ES-I3 (cell line): ENCODE data around the gene C15orf61.

ENCODE experiments used
- H3K36me3 ChIP-seq: 2 replicates; pipeline ENCODE4 v1.6.1; 2013; ENCODE audit warnings: mild to moderate bottlenecking, low read length, control low read depth, moderate library complexity; ENCODE audit not compliant: insufficient read depth
- H3K4me1 ChIP-seq: 2 replicates; pipeline ENCODE4 v1.6.1; 2013; ENCODE audit warnings: mild to moderate bottlenecking, control low read depth, low read length; ENCODE audit not compliant: insufficient read depth
- H3K9ac ChIP-seq: 2 replicates; pipeline ENCODE4 v1.6.1; 2013; ENCODE audit warnings: low read depth, mild to moderate bottlenecking, low read length, moderate library complexity
- H3K9me3 ChIP-seq: 2 replicates; pipeline ENCODE4 v1.6.1; 2013; ENCODE audit warnings: mild to moderate bottlenecking, low read length, moderate library complexity; ENCODE audit not compliant: control insufficient read depth, insufficient read depth

C15orf61 gene

DNA sequence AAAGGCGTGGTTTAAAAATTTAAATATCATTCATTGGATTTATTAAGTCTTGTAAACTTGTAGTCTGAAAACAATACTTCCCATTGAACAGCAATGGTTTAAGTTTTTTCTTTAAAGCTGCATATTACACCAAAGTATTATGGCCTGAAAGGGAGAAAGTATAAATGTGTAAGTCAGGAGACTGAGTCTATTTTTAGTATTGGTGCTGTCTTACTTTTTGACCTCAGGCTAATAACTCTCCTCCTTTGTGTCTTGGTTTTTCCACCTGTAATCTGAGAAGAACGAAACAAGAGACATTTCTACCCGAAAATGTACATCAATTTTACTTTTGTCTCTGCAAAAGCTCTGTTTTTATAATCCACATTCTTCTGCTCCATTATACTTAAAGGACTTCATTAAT lies 7.6 kb downstream of the C15orf61 start:
- Histone ChIP-seq H3K9ac (no peak overlapping the region), H3K4me1 (peaks cover 2% of the 10 kb centered on the region; the same call in 1 of the 2 replicates), H3K36me3 (no peaks in the 10 kb centered on the region), H3K9me3 (no peaks in the 10 kb centered on the region)

DNA sequence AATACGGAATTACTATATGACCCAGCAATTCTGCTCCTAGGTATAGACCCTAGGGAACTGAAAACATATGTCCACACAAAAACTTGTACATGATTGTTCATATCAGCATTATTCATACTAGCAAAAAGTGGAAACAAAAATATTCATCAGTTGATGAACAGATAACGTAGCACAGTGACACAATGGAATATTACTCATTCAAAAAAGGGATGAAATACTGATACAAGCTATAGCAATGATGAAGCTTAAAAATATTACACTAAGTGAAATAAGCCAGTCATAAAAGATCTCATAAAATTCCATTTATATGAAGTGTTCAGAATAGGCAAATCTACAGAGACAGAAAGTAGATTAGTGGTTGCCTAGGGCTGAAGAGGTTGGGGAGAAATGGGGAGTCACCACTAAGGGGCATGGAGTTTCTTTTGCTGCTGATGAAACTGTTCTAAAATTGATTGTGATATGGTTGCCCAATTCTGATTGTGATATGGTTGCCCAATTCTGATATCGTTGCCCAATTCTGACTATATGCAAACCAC lies 10.5 kb downstream of the C15orf61 start:
- H3K4me1 ChIP-seq: no peaks in the 10 kb centered on the region
- H3K36me3 ChIP-seq: no peaks in the 10 kb centered on the region
- no peaks in the 10 kb centered on the region for H3K9me3 ChIP-seq
- no peak overlapping the region for H3K9ac ChIP-seq

- Histone ChIP-seq H3K4me1 (no peaks in the 10 kb centered on the region), H3K9ac (no peak overlapping the region), H3K9me3 (no peaks in the 10 kb centered on the region), H3K36me3 (no peaks in the 10 kb centered on the region)
These were observed 12.9 kb downstream of the C15orf61 start for GRCh38 chr15:67533873-67534272.

- no peaks in the 10 kb centered on the region for H3K4me1 ChIP-seq
- H3K9ac ChIP-seq: no peak overlapping the region
- H3K9me3 ChIP-seq: no peaks in the 10 kb centered on the region
- no peaks in the 10 kb centered on the region for H3K36me3 ChIP-seq
These were observed 13.4 kb downstream of the C15orf61 start for GRCh38 chr15:67534360-67534759.

GRCh38 chr15:67537771-67538170 lies 16.8 kb downstream of the C15orf61 start:
- Histone ChIP-seq H3K9me3 (no peaks in the 10 kb centered on the region), H3K9ac (no peak overlapping the region), H3K4me1 (no peaks in the 10 kb centered on the region), H3K36me3 (no peaks in the 10 kb centered on the region)

DNA sequence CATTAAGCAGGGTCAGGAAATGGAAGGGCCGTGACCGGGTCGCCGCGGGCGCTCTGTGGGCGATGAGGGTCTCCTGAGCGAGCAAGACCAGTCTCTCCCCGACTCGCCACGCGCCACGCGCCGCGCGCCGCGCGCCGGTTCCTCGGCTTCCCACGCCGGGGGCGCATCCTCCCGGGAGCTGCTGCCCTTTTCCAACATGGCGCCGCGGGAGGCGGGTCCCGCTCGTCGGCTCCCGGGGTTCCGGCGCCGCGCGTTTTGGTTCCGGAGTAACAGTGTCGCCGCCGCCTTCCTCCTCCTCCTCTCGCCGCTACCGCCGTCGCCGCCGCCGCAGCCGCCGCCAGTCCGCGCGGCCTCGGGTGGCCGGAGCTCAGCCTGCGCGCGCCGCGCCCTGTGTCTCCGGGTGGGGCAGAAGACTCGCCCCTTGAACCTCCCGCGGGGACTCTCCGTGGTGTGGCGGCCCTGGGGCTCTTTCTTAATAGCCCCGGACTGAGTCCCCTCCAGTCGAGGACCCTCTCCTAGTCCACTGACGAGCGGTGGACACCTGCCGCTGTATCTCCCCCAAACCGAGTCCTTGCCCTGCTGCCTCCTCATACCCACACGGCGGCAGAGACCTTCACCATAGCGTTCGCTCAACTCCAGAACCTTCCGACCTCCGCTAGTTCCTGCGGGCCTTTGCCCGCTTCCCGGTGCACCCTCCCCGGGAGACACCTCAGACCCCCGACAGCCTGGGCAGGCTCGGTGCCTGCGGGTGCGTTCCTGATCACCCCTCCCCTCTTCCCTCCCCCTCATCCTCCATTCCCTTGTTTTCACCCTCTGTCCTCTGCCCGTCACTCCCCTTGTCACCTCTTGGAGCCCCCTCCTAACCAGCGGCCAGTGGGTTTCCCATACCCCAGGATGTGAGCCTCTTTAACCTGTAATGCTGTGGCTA lies 21.8 kb downstream of the C15orf61 start, which contains the start of gene MAP2K5:
MAP2K5 (plus strand) TSS at position 284 of the 928 bp plus-strand sequence; CDS start at position 917, 633 bp downstream.
- Histone ChIP-seq H3K9me3 (no peaks in the 10 kb centered on the region), H3K4me1 (peaks cover under 1% of the 10 kb centered on the region; the same call in 1 of the 2 replicates), H3K36me3 (no peaks in the 10 kb centered on the region; the same call in 1 of the 2 replicates)

DNA sequence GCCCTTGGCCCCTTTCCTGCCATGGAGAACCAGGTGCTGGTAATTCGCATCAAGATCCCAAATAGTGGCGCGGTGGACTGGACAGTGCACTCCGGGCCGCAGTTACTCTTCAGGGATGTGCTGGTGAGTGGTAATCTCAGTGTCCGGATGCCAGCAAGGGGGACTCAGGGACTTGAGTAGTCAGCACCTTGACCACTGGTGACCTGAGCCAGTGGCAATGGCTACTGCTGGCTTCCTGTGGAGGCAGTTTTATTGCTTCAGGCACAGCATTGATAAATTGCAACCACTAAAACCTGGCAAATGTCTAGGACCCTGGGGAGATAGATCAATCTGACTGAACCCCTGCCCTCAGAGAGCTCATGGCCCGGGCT lies 22.4 kb downstream of the C15orf61 start:
- peak overlapping the region; percentile 88 for H3K9ac ChIP-seq
- H3K36me3 ChIP-seq: no peaks in the 10 kb centered on the region; the same call in 1 of the 2 replicates
- H3K4me1 ChIP-seq: peaks cover 7% of the 10 kb centered on the region
- no peaks in the 10 kb centered on the region for H3K9me3 ChIP-seq

More for the DNA sequence above, 21.8 kb downstream of the C15orf61 start, which contains the start of gene MAP2K5:
- peak within 1 kb of the TSS; percentile 88 for H3K9ac ChIP-seq

DNA sequence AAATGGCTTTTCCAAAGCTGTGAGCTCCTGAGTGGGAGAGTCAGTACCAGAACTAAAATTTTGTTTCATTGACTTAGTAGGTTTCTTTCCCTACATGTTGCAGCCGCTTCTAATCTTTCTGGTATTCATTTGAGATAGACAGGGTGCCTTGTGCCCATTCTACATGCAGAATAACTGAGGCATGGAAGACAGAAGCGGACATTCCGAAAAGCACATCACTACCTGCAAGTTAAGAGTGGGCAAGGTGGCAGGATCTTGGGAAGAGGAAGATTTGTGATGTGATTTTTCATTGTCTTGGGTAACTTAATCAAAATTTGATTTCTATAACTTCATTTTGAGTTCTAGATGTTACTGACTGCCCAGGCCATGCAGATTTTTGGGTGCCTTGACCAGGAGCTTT lies 23.5 kb downstream of the C15orf61 start:
- no peaks in the 10 kb centered on the region for H3K9me3 ChIP-seq
- no peak overlapping the region for H3K9ac ChIP-seq
- H3K36me3 ChIP-seq: no peaks in the 10 kb centered on the region; the same call in 1 of the 2 replicates
- peaks cover 17% of the 10 kb centered on the region for H3K4me1 ChIP-seq

GRCh38 chr15:67545864-67546263 lies 24.9 kb downstream of the C15orf61 start:
- Histone ChIP-seq H3K9ac (no peak overlapping the region), H3K4me1 (peaks cover 17% of the 10 kb centered on the region), H3K36me3 (no peaks in the 10 kb centered on the region; the same call in 1 of the 2 replicates), H3K9me3 (no peaks in the 10 kb centered on the region)

DNA sequence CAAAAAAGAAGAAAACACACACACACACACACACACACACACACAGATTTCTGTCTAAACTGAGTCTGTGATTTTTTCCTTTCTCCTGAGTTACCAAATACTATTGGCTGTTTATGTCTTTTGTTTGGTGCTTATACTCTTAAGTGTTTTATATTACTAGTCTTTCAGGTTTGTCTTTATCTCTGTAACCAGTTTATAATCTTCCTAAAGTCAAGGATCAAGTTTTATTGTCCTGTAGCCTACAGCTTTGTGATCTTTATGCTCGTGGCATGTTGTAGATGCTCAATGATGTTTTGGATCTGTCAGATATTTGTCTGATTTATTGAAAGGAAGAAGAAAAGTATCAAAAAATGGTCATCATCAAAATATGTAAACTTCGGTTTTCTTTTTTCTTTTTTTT lies 26.1 kb downstream of the C15orf61 start:
- no peak overlapping the region for H3K9ac ChIP-seq
- peaks cover 17% of the 10 kb centered on the region for H3K4me1 ChIP-seq
- H3K9me3 ChIP-seq: no peaks in the 10 kb centered on the region
- no peaks in the 10 kb centered on the region; the same call in 1 of the 2 replicates for H3K36me3 ChIP-seq

DNA sequence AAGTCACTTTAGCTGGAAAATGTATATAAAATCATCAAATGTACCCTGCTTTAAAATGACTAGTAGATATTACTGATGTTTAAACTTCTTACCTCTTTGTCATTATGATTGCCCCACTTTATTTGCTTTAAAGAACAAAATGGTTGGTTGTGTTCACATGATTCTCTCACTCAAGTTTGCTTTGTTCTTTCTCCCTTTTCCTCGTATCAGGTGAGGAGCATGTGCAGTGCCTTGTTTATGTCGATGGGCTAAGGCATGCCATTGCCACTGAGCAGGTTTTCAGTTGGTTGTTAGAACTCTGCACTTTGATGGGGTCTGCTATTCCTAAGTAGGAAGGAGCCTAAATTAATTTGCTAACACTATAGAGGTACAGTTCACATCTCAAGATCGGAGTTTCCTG lies 26.9 kb downstream of the C15orf61 start:
- no peaks in the 10 kb centered on the region for H3K9me3 ChIP-seq
- peaks cover 17% of the 10 kb centered on the region for H3K4me1 ChIP-seq
- H3K9ac ChIP-seq: peak overlapping the region; percentile 30
- H3K36me3 ChIP-seq: no peaks in the 10 kb centered on the region; the same call in 1 of the 2 replicates

DNA sequence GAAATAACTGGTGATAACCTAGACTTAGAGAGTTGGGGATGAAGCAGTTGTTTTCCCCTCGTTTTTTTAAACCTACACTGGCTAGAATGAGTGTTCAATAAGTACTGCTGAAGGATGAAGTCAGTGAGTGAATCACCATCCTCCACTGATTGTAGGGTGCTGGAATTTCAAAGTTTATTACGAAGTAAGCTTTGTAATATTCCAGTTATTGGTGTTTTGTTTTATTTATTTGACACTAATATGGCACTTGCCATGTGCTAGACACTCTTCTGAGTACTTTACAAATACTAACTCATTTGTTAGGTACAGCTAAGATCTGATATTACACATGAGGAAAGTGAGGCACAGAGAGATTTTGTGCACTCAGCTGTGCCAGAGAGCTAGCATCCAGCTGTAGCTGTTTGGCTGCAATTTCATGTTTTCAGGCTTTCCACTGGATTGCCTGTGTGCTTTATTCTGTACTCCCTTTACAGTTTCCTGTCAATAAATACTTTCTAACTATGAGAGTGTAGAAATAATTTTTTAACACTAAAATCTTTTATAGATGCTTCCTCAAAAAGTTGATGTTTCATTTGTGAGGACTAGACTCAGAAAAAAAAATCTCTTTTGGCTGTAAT lies 27.4 kb downstream of the C15orf61 start:
- no peaks in the 10 kb centered on the region for H3K9me3 ChIP-seq
- H3K9ac ChIP-seq: peak overlapping the region; percentile 30
- peaks cover 17% of the 10 kb centered on the region for H3K4me1 ChIP-seq
- H3K36me3 ChIP-seq: no peaks in the 10 kb centered on the region; the same call in 1 of the 2 replicates

DNA sequence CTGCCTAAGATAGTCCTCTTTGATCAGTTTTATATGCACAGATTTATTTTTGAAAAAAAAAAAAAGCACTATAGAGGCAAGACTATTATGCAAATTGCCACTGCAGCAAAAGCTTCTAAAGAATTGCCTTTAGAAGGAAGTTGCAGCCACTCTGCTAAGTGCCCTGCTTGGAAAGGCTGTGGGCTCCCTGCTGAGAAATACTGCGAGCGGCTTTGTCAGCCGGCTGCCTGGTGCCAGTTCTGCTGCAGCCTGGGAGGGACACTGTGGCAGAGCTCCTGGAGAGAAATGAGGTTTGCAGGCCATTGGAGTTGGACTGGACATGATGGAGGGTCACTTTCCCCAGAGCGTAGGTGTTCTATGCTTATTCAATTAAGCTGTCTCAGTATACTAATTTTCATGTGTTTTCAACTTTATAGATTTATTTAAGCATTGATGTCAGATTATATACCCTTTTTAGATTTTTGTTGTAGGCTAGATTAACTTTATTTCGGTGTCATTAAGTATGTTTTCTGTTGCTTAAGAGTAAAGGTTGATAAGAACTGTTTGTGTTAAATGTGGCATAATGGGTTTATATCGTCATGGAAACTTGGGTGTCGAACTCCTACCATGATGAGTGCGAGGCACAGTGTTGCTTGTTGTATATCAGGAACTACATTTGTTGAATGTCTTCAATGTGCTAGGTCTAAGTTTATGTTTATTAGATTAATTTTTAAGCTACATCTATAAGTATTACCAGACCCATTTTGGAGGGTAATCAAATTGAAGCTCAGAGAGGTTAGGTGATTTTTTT lies 28.1 kb downstream of the C15orf61 start:
- Histone ChIP-seq H3K4me1 (peaks cover 17% of the 10 kb centered on the region), H3K9ac (no peak overlapping the region), H3K36me3 (no peaks in the 10 kb centered on the region; the same call in 1 of the 2 replicates)

GRCh38 chr15:67549736-67550135 lies 28.8 kb downstream of the C15orf61 start:
- H3K36me3 ChIP-seq: no peaks in the 10 kb centered on the region; the same call in 1 of the 2 replicates
- peaks cover 17% of the 10 kb centered on the region for H3K4me1 ChIP-seq
- no peaks in the 10 kb centered on the region for H3K9me3 ChIP-seq
- H3K9ac ChIP-seq: no peak overlapping the region

More for the DNA sequence above, 28.1 kb downstream of the C15orf61 start:
- H3K9me3 ChIP-seq: no peaks in the 10 kb centered on the region
